ENCODE data around the gene PNMA1.

Gene PNMA1

GRCh38 chr14:73749706-73750530, 35.7 kb upstream of the PNMA1 start:
- DNase-seq: no peak

GRCh38 chr14:73748858-73749357, 34.7 kb upstream of the PNMA1 start:
- no peak for DNase-seq

DNA sequence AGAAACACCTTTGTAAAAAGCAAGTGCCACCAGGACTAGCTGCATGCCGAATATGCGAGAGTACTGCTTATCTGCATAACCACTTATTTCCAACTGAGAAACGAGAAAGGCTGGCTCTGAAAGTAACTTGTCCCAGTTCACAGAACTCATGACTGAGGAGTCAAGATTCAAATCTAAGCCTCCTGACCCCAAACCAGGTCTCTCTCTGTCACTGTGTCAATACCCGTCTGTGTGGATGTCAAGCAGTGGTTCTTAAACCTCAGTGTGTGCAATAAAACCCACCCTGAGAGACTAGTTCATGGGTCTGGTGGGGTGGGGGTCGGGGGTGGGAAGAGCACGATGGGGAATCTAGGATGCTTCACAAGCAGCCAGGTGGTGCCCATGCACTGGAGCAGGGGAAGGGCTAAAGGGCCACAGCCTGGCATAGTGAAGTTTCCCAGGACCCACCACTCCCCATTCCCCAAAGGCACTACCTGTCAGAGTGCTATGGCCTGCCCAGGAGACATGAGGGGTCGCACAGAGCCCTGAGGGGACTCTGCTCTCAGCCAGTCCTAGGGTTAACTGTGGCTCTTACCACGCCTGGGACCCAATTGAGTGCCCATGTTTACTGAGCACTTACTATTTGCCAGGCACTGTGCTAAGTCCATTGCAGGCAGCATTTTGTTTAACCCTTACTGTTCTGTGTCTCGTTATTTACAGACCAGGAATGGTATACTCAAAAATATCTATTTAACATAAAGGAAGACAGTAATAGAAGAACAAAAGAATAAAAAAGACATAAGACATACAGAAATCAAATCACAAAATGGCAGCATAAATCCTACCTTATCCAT, 33.4 kb upstream of the PNMA1 start:
- DNase-seq: no peak

DNA sequence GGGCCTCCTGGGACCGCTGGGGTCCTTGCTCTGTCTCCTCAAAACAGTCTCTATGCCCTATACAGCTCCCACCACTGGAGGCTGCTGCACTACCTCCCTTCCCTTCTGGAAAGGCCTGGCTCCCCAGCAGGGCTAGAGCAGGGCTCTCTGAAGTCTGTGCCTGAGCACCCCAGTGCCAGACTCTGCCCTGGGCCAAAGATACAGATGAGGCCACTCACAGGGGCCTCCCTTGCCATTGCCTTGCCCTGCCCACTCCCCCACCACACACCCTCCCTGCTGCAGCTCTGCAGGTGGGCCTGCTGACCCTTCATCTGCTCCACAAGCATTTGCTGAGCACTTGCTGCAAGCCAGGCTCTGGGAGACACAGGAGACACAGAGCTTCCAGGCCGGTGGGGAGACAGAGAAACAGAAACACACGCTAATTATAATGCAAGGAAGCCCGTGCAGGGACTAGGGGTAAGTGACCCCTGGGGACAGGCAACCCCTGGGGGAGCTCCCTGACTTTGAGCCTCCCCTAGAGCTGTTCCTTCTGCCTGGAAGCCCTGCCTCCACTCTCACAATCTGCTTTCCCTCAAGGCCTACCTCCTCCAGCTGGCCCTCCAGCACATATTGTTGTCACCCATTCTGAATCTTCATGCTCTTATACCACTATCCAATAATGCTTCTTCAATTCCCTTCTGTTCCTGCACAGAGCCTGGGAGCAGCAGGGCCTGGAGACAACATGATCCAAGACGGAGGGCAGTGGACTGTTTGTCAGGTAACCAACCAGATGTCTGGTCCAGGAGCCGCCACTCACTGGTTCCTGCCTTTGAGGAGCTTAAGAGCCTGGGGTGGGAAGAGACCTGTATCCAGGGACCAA, 32.6 kb upstream of the PNMA1 start:
- DNase-seq: no peak

GRCh38 chr14:73745571-73746519, 31.7 kb upstream of the PNMA1 start:
- no peak for DNase-seq

GRCh38 chr14:73744874-73745529, 30.8 kb upstream of the PNMA1 start:
- DNase-seq: no peak

- DNase-seq: no peak
Measured at GRCh38 chr14:73744175-73744867, 30.1 kb upstream of the PNMA1 start.

- DNase-seq: no peak
Measured at GRCh38 chr14:73743431-73743931, 29.3 kb upstream of the PNMA1 start.

DNA sequence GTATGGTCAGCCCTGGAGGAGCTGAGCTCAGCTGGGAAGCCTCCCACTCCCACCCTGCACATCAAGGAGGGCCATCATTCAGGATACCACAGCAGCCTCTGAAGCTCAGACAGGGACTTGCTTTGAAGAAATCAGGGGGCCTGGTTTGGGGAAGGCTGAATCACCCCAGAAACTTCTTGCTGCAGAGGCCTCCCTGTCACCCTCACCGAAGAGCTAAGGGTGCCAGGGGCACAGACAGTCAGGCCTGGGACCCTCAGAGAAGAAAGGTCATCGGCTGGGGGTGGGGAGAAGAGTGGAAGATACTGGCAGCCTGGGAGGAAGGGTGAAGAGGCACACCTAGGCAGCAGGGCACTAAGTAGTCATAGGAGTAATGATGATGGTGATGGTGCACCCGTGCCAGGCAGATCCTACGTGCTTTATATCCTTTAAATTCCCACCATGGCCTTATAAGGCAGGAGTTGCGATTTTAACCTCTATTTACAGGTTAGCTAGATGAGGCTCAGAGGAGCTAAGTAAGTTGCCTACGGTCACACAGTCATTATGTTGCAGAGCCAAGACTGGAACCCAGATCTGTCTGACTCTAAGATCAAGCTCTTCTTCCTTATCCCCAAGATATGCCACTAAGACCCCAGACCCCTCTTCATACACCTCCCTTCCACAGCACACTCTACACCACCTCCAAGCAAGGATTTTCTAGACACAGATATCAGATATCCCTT, 28.5 kb upstream of the PNMA1 start:
- DNase-seq: no peak

GRCh38 chr14:73741876-73742519, 27.8 kb upstream of the PNMA1 start:
- no peak for DNase-seq

- peak; percentile 45 for DNase-seq
Measured at GRCh38 chr14:73741386-73741875, 27.2 kb upstream of the PNMA1 start.

- DNase-seq: peak; percentile 31
Measured at GRCh38 chr14:73740618-73741326, 26.6 kb upstream of the PNMA1 start.

GRCh38 chr14:73739899-73740617, 25.9 kb upstream of the PNMA1 start:
- no peak for DNase-seq

DNA sequence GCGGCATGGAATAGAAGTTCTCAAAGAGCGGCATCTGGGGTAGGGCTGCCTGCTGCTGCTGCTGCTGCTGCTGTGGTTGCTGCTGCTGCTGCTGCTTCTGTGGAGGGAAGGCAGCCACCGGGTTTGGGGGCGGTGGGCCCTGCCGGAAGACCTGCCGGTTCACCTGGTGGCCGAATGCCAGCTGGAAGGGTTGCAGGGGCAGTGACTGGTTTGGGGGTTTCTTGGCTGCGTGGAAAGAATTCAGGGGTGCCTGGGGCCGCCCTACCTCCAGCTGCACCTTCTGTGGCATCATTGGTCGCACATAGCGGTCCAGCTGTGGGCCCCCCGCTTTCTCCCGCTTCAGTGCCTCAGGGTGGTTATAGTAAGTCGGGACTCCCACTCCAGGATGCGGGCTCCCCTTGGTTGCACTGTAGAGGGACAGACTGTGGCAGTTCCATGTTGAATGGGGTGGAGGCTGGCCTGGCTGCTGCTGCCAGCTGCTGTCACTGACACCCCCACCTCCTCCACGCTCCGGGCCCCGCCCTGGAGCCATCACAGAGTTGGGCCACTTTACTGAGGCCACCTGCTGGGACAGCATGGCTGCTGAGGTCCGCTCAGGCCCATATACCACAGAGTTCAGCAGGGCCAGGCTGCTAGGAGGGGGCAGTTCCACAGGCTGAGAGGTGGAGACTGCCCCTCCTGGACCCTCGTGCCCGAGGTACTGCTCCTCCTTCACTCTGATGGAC, 25.2 kb upstream of the PNMA1 start:
- no peak for DNase-seq

DNA sequence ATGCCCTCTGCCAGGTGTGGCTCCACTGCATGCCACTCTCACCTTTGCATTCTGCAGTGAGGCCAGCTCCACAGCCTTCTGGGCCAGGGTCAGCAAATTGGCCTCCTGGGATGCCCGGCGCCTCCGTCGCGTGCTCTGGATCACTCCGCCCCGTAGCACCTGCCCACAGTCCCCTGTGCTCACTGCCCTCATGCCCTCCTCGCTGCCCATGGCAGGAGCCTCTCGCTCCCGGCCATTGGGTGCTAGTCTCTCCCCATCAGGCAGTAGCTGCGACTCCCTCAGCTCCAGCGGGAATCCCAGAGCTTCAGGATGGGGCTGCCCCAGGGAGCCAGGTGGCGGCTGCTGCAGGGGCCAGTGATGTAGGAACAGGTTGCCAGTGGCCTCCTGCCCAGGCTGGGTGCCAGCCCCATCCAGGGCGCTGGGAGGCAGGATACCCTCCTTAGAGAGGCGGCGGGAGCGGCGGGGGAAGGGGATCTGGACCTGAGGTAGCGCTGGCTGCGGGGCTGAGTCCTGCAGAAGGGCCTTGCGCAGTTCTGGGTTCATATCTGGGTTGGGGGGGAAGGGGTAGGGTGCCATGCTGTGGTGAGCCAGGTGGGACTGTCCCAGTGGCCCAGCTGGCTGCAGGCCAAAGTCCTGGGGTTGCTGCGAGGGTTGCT, 24.5 kb upstream of the PNMA1 start:
- DNase-seq: no peak

DNA sequence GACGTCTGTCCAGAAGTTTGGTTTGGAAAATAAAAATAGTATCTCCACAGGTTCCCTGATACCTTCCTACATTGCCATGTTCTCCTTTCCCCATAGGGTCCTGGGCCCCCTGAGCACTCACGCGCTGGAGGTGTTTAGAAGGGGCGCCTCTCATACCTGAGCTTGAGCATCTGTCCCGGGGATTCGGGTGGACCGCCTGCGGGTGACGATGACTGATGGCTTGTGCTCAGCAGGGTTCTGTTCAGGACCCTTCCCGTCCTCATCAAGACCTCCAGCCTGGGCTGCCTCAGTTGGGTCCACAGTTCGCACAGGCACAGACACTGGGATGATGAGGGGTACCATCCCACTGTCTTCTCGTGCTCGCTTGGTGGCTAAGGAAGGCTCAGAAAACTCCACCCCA, 22.7 kb upstream of the PNMA1 start:
- no peak for DNase-seq

Measured in DMS153 (cell line).